ENCODE results near the gene TCP11. TPM values are rescaled to one million over a fixed set of nuclear protein-coding genes. Genes with fewer than 3 reads are reported as not detected.

TCP11 gene
- total and polyA plus RNA-seq, 2 of the 13 experiments (the other 11 are each of a cell fraction or from before 2014, with no cell fraction given), result 0.04 TPM; not detected in 1

GRCh38 chr6:35188886-35189285, 47.7 kb upstream of the TCP11 start:
- no peak for FAIRE-seq
- WGBS (ENCODE audit: low lambda C conversion rate), result 0% methylated on average over 3 of the region's 3 CpGs
- CTCF ChIA-PET (ENCODE audit: low intra/inter-chr PET ratio, low total read pairs), result no interaction called here
- no peaks in the 10 kb centered on the region for H3K79me2 ChIP-seq (ENCODE audit: insufficient read depth, low read length)
- TF ChIP-seq, protein P1, sequence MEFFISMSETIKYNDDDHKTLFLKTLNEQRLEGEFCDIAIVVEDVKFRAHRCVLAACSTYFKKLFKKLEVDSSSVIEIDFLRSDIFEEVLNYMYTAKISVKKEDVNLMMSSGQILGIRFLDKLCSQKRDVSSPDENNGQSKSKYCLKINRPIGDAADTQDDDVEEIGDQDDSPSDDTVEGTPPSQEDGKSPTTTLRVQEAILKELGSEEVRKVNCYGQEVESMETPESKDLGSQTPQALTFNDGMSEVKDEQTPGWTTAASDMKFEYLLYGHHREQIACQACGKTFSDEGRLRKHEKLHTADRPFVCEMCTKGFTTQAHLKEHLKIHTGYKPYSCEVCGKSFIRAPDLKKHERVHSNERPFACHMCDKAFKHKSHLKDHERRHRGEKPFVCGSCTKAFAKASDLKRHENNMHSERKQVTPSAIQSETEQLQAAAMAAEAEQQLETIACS (CRISPR knock-in tag; IDR thresholded peaks at IDR 0.05), result no peak
- no peaks in the 10 kb centered on the region for H3K9me3 ChIP-seq (ENCODE audit: low read length)
- in situ Hi-C loops (cut with HindIII; ENCODE audit: extremely low pct_ligation_motif_present, low pct_unique_long_range_greater_than_20kb), result no loop called here
- no peak for ATAC-seq
- H3K36me3 ChIP-seq (replicated peaks in 1 of 2; ENCODE audit: control insufficient read depth in 1 of 2, insufficient read depth in 2 of 2, low read length in 2 of 2), result no peaks in the 10 kb centered on the region
- no peak overlapping the region for H2AFZ ChIP-seq (ENCODE audit: low read length)
- no peak overlapping the region for H3K27ac ChIP-seq (ENCODE audit: extremely low read length, insufficient read depth, low read length)
- H4K20me1 ChIP-seq (ENCODE audit: insufficient read depth, low read length), result no peaks in the 10 kb centered on the region
- H3K4me1 ChIP-seq (ENCODE audit: insufficient read depth, low read length), result peaks cover 24% of the 10 kb centered on the region
- intact Hi-C loops (cut with micrococcal nuclease; ENCODE audit: unreplicated experiment), result no loop called here
- H3K4me3 ChIP-seq (replicated peaks in 1 of 3; ENCODE audit: insufficient read depth in 1 of 3, low read depth in 2 of 3, low read length in 3 of 3), result no peak overlapping the region
- H3K9ac ChIP-seq (ENCODE audit: insufficient read depth, low read depth, low read length), result no peak overlapping the region
- H3K27me3 ChIP-seq (ENCODE audit: control insufficient read depth in 1 of 2, insufficient read depth in 2 of 2, low read length in 2 of 2), result peaks cover 2 to 19% of the 10 kb centered on the region in 2 experiments; a peak in 3 of 5 replicates
- no peak overlapping the region for H3K4me2 ChIP-seq (ENCODE audit: low read depth, low read length)
- POLR2A ChIA-PET, result no interaction called here
- DNase-seq (ENCODE audit: low spot score), result no peak
- no TSS peak for BruUV-seq (replicated peaks)

- FAIRE-seq (no peak), ATAC-seq (no peak), DNase-seq (ENCODE audit: low spot score) (no peak)
- Histone ChIP-seq H3K27me3 (ENCODE audit: control insufficient read depth in 1 of 2, insufficient read depth in 2 of 2, low read length in 2 of 2) (peaks cover 2 to 7% of the 10 kb centered on the region in 2 experiments; a peak in 3 of 5 replicates), H3K4me1 (ENCODE audit: insufficient read depth, low read length) (peaks cover 31% of the 10 kb centered on the region), H3K9ac (ENCODE audit: insufficient read depth, low read depth, low read length) (no peak overlapping the region), H3K79me2 (ENCODE audit: insufficient read depth, low read length) (no peaks in the 10 kb centered on the region), H3K36me3 (replicated peaks in 1 of 2; ENCODE audit: control insufficient read depth in 1 of 2, insufficient read depth in 2 of 2, low read length in 2 of 2) (no peaks in the 10 kb centered on the region), H3K4me2 (ENCODE audit: low read depth, low read length) (no peak overlapping the region), H3K9me3 (ENCODE audit: low read length) (no peaks in the 10 kb centered on the region), H2AFZ (ENCODE audit: low read length) (no peak overlapping the region), H3K4me3 (replicated peaks in 1 of 3; ENCODE audit: insufficient read depth in 1 of 3, low read depth in 2 of 3, low read length in 3 of 3) (no peak overlapping the region), H4K20me1 (ENCODE audit: insufficient read depth, low read length) (no peaks in the 10 kb centered on the region), H3K27ac (ENCODE audit: extremely low read length, insufficient read depth, low read length) (no peak overlapping the region)
- in situ Hi-C loops (cut with HindIII; ENCODE audit: extremely low pct_ligation_motif_present, low pct_unique_long_range_greater_than_20kb) (no loop called here), intact Hi-C loops (cut with micrococcal nuclease; ENCODE audit: unreplicated experiment) (no loop called here)
- CTCF ChIA-PET (ENCODE audit: low intra/inter-chr PET ratio, low total read pairs), result no interaction called here
- WGBS (ENCODE audit: low lambda C conversion rate), result 90% methylated on average over 2 of the region's 2 CpGs
- POLR2A ChIA-PET, result no interaction called here
- no TSS peak for BruUV-seq (replicated peaks)
- no peak for TF ChIP-seq ZBTB1 (CRISPR knock-in tag; IDR thresholded peaks at IDR 0.05; ENCODE audit: borderline replicate concordance)
- TF ChIP-seq KDM2A (CRISPR knock-in tag; IDR thresholded peaks at IDR 0.05; ENCODE audit: borderline replicate concordance, low read depth), result no peak
- TF ChIP-seq ZFP62 (CRISPR knock-in tag; IDR thresholded peaks at IDR 0.05), result no peak
- TF ChIP-seq ZBTB43 (CRISPR knock-in tag; conservative IDR thresholded peaks at IDR 0.05), result no peak
- TF ChIP-seq, protein P2, sequence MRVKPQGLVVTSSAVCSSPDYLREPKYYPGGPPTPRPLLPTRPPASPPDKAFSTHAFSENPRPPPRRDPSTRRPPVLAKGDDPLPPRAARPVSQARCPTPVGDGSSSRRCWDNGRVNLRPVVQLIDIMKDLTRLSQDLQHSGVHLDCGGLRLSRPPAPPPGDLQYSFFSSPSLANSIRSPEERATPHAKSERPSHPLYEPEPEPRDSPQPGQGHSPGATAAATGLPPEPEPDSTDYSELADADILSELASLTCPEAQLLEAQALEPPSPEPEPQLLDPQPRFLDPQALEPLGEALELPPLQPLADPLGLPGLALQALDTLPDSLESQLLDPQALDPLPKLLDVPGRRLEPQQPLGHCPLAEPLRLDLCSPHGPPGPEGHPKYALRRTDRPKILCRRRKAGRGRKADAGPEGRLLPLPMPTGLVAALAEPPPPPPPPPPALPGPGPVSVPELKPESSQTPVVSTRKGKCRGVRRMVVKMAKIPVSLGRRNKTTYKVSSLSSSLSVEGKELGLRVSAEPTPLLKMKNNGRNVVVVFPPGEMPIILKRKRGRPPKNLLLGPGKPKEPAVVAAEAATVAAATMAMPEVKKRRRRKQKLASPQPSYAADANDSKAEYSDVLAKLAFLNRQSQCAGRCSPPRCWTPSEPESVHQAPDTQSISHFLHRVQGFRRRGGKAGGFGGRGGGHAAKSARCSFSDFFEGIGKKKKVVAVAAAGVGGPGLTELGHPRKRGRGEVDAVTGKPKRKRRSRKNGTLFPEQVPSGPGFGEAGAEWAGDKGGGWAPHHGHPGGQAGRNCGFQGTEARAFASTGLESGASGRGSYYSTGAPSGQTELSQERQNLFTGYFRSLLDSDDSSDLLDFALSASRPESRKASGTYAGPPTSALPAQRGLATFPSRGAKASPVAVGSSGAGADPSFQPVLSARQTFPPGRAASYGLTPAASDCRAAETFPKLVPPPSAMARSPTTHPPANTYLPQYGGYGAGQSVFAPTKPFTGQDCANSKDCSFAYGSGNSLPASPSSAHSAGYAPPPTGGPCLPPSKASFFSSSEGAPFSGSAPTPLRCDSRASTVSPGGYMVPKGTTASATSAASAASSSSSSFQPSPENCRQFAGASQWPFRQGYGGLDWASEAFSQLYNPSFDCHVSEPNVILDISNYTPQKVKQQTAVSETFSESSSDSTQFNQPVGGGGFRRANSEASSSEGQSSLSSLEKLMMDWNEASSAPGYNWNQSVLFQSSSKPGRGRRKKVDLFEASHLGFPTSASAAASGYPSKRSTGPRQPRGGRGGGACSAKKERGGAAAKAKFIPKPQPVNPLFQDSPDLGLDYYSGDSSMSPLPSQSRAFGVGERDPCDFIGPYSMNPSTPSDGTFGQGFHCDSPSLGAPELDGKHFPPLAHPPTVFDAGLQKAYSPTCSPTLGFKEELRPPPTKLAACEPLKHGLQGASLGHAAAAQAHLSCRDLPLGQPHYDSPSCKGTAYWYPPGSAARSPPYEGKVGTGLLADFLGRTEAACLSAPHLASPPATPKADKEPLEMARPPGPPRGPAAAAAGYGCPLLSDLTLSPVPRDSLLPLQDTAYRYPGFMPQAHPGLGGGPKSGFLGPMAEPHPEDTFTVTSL (CRISPR knock-in tag; IDR thresholded peaks at IDR 0.05; ENCODE audit: borderline replicate concordance), result no peak
- no peak for TF ChIP-seq ZSCAN21 (CRISPR knock-in tag; IDR thresholded peaks at IDR 0.05; ENCODE audit: borderline replicate concordance)
- no peak for TF ChIP-seq ARID3A (IDR thresholded peaks at IDR 0.05; ENCODE audit: low read depth, low read length)
Measured at GRCh38 chr6:35186571-35186970, 45.4 kb upstream of the TCP11 start.

All from HepG2 (cell line).